ENCODE data around the gene TSKU. TPM values are rescaled to one million over a fixed set of nuclear protein-coding genes. Genes with fewer than 3 reads are reported as not detected.

Gene TSKU
- total RNA-seq, 1 experiment from 2014 or later: 8.2 TPM

GRCh38 chr11:76764941-76765665 is 18.1 kb upstream of the TSKU start:
- H3K4me3 ChIP-seq: no peak overlapping the region
- H3K27me3 ChIP-seq: no peaks in the 10 kb centered on the region
- no peaks in the 10 kb centered on the region for H3K9me3 ChIP-seq
- no peak for DNase-seq
- H3K36me3 ChIP-seq: no peaks in the 10 kb centered on the region

GRCh38 chr11:76765863-76766350 is 17.2 kb upstream of the TSKU start:
- Histone ChIP-seq H3K36me3 (no peaks in the 10 kb centered on the region), H3K4me3 (no peak overlapping the region)
- no peak for DNase-seq

GRCh38 chr11:76766521-76766920 is 16.6 kb upstream of the TSKU start:
- no peak for DNase-seq
- Histone ChIP-seq H3K36me3 (no peaks in the 10 kb centered on the region), H3K27me3 (no peaks in the 10 kb centered on the region), H3K4me3 (no peak overlapping the region), H3K9me3 (no peaks in the 10 kb centered on the region)

More at GRCh38 chr11:76765863-76766350, 17.2 kb upstream of the TSKU start:
- Histone ChIP-seq H3K27me3 (no peaks in the 10 kb centered on the region), H3K9me3 (no peaks in the 10 kb centered on the region)

GRCh38 chr11:76767659-76768058 is 15.5 kb upstream of the TSKU start:
- H3K27me3 ChIP-seq: no peaks in the 10 kb centered on the region
- H3K4me3 ChIP-seq: no peak overlapping the region
- no peaks in the 10 kb centered on the region for H3K36me3 ChIP-seq
- H3K9me3 ChIP-seq: no peaks in the 10 kb centered on the region
- DNase-seq: no peak

- DNase-seq: peak; percentile 47
- Histone ChIP-seq H3K4me3 (no peak overlapping the region), H3K36me3 (no peaks in the 10 kb centered on the region), H3K27me3 (no peaks in the 10 kb centered on the region), H3K9me3 (no peaks in the 10 kb centered on the region)
Measured at GRCh38 chr11:76768088-76768908, 14.9 kb upstream of the TSKU start.

GRCh38 chr11:76768909-76769560 is 14.1 kb upstream of the TSKU start:
- no peak for DNase-seq

GRCh38 chr11:76769645-76770586 is 13.2 kb upstream of the TSKU start:
- H3K9me3 ChIP-seq: 0 out of 2 replicates have a peak, but pooled peaks cover 5% of the 10 kb centered on the region
- H3K36me3 ChIP-seq: no peaks in the 10 kb centered on the region
- no peaks in the 10 kb centered on the region for H3K27me3 ChIP-seq
- no peak overlapping the region for H3K4me3 ChIP-seq
- no peak for DNase-seq

More at GRCh38 chr11:76768909-76769560, 14.1 kb upstream of the TSKU start:
- no peaks in the 10 kb centered on the region for H3K27me3 ChIP-seq
- no peak overlapping the region for H3K4me3 ChIP-seq
- H3K36me3 ChIP-seq: no peaks in the 10 kb centered on the region
- no peaks in the 10 kb centered on the region for H3K9me3 ChIP-seq

- DNase-seq: peak; percentile 82
- H3K4me3 ChIP-seq: no peak overlapping the region
Measured at GRCh38 chr11:76770642-76771445, 12.3 kb upstream of the TSKU start.

GRCh38 chr11:76771446-76772099 is 11.6 kb upstream of the TSKU start:
- H3K9me3 ChIP-seq: peaks cover 14% of the 10 kb centered on the region
- no peaks in the 10 kb centered on the region for H3K36me3 ChIP-seq
- no peaks in the 10 kb centered on the region for H3K27me3 ChIP-seq
- DNase-seq: no peak
- H3K4me3 ChIP-seq: no peak overlapping the region

More at GRCh38 chr11:76770642-76771445, 12.3 kb upstream of the TSKU start:
- Histone ChIP-seq H3K27me3 (no peaks in the 10 kb centered on the region), H3K36me3 (no peaks in the 10 kb centered on the region), H3K9me3 (peaks cover 7% of the 10 kb centered on the region; the same call in 1 of the 2 replicates)

- H3K36me3 ChIP-seq: no peaks in the 10 kb centered on the region
- DNase-seq: no peak
Measured at GRCh38 chr11:76772100-76772782, 10.9 kb upstream of the TSKU start.

GRCh38 chr11:76772783-76773106 is 10.4 kb upstream of the TSKU start:
- Histone ChIP-seq H3K4me3 (no peak overlapping the region), H3K36me3 (no peaks in the 10 kb centered on the region), H3K27me3 (no peaks in the 10 kb centered on the region), H3K9me3 (peaks cover 25% of the 10 kb centered on the region)
- DNase-seq: no peak

More at GRCh38 chr11:76772100-76772782, 10.9 kb upstream of the TSKU start:
- H3K27me3 ChIP-seq: no peaks in the 10 kb centered on the region
- peaks cover 20% of the 10 kb centered on the region for H3K9me3 ChIP-seq
- no peak overlapping the region for H3K4me3 ChIP-seq

GRCh38 chr11:76773921-76774361 is 9.2 kb upstream of the TSKU start:
- Histone ChIP-seq H3K36me3 (no peaks in the 10 kb centered on the region), H3K27me3 (no peaks in the 10 kb centered on the region), H3K4me3 (no peak overlapping the region), H3K9me3 (peaks cover 28% of the 10 kb centered on the region)
- DNase-seq: no peak

- H3K27me3 ChIP-seq: no peaks in the 10 kb centered on the region
- H3K4me3 ChIP-seq: no peak overlapping the region
- no peaks in the 10 kb centered on the region for H3K36me3 ChIP-seq
- DNase-seq: no peak
- H3K9me3 ChIP-seq: peaks cover 28% of the 10 kb centered on the region
Measured at GRCh38 chr11:76776472-76776871, 6.7 kb upstream of the TSKU start.

GRCh38 chr11:76777305-76777704 is 5.9 kb upstream of the TSKU start:
- Histone ChIP-seq H3K27me3 (no peaks in the 10 kb centered on the region), H3K4me3 (no peak overlapping the region), H3K36me3 (no peaks in the 10 kb centered on the region), H3K9me3 (peaks cover 28% of the 10 kb centered on the region)
- DNase-seq: no peak
